Stimulated activated CD4-positive, alpha-beta T cell treated with anti-CD3 and anti-CD28 coated beads, Interleukin-4, amount 100 ng/mL, for 48 hours (primary cell): Measurements from ENCODE around the gene SLC10A2.

ENCODE experiments used
- DNase-seq, 2 donors: peaks; one replicate each; pipeline ENCODE4 v3.0.0-alpha.2; 2020; ENCODE audit warnings: low read depth in 2 of 2

The SLC10A2 gene

GRCh38 chr13:103046676-103047075 is 19.5 kb downstream of the SLC10A2 start:
- DNase-seq, result no peak

- DNase-seq, result no peak
Measured at GRCh38 chr13:103044056-103044455, 22.2 kb downstream of the SLC10A2 start.

GRCh38 chr13:103040006-103040405 is 26.2 kb downstream of the SLC10A2 start:
- no peak for DNase-seq

- no peak for DNase-seq
Measured at GRCh38 chr13:103039183-103039582, 27.0 kb downstream of the SLC10A2 start.

GRCh38 chr13:103036268-103036667 is 29.9 kb downstream of the SLC10A2 start:
- no peak for DNase-seq

- DNase-seq, result no peak
Measured at GRCh38 chr13:103033999-103034398, 32.2 kb downstream of the SLC10A2 start.

- no peak for DNase-seq
Measured at GRCh38 chr13:103031332-103031873, 34.8 kb downstream of the SLC10A2 start.

- no peak for DNase-seq
Measured at GRCh38 chr13:103030776-103031175, 35.4 kb downstream of the SLC10A2 start.

GRCh38 chr13:103029798-103030197 is 36.4 kb downstream of the SLC10A2 start:
- DNase-seq, result no peak

- no peak for DNase-seq
Measured at GRCh38 chr13:103022336-103022735, 43.9 kb downstream of the SLC10A2 start.

GRCh38 chr13:103018556-103018955 is 47.7 kb downstream of the SLC10A2 start:
- no peak for DNase-seq

- no peak for DNase-seq
Measured at GRCh38 chr13:103012646-103013045, 53.6 kb downstream of the SLC10A2 start.

GRCh38 chr13:103009051-103009840 is 57.0 kb downstream of the SLC10A2 start:
- no peak for DNase-seq

GRCh38 chr13:103007427-103007762 is 58.8 kb downstream of the SLC10A2 start:
- no peak for DNase-seq

- no peak for DNase-seq
Measured at GRCh38 chr13:103006641-103007426, 59.4 kb downstream of the SLC10A2 start.

- DNase-seq, result no peak
Measured at GRCh38 chr13:103004661-103005345, 61.4 kb downstream of the SLC10A2 start.

GRCh38 chr13:103003631-103004030 is 62.6 kb downstream of the SLC10A2 start:
- DNase-seq, result no peak

GRCh38 chr13:103002279-103002678 is 63.9 kb downstream of the SLC10A2 start:
- DNase-seq, result no peak

GRCh38 chr13:103000157-103000556 is 66.1 kb downstream of the SLC10A2 start:
- DNase-seq, result no peak

GRCh38 chr13:102999499-102999898 is 66.7 kb downstream of the SLC10A2 start:
- DNase-seq, result no peak
